GM18858 (cell line): Measurements from ENCODE around the gene POU6F1.
A peak's percentile ranks its signal among the peaks of the same experiment; 100 is the strongest.
"Not testable (repeated sequence)": the region's sequence is repeated elsewhere in the genome, so short reads cannot be mapped to it uniquely, and the experiment has no call there.

Experiments
- ATAC-seq: cut with Tn5 transposase; IDR thresholded peaks from one replicate; pipeline ENCODE4 v1.9.1; 2021; ENCODE audit not compliant: unreplicated experiment

The POU6F1 gene

GRCh38 chr12:51227962-51228361 is 10.1 kb upstream of the POU6F1 start:
- ATAC-seq: no peak

GRCh38 chr12:51227112-51227511 is 9.2 kb upstream of the POU6F1 start:
- not testable (repeated sequence) for ATAC-seq

GRCh38 chr12:51225771-51226170 is 7.9 kb upstream of the POU6F1 start:
- ATAC-seq: no peak

- ATAC-seq: no peak
These were observed 7.4 kb upstream of the POU6F1 start for GRCh38 chr12:51225234-51225633.

- ATAC-seq: no peak
These were observed 6.8 kb upstream of the POU6F1 start for GRCh38 chr12:51224625-51225024.

- no peak for ATAC-seq
These were observed 4.6 kb upstream of the POU6F1 start for GRCh38 chr12:51222461-51222860.

- not testable (repeated sequence) for ATAC-seq
These were observed 2.0 kb upstream of the POU6F1 start for GRCh38 chr12:51219857-51220256.

GRCh38 chr12:51219322-51219721 is 1.5 kb upstream of the POU6F1 start:
- no peak for ATAC-seq

GRCh38 chr12:51218607-51219161 is 822 bp upstream of the POU6F1 start:
- peak; percentile 11 for ATAC-seq

- ATAC-seq: no peak
These were observed 512 bp downstream of the POU6F1 start for GRCh38 chr12:51217133-51217967.

- ATAC-seq: no peak
These were observed 1.2 kb downstream of the POU6F1 start for GRCh38 chr12:51216642-51217041.

- ATAC-seq: no peak
These were observed 3.0 kb downstream of the POU6F1 start for GRCh38 chr12:51214895-51215294.

- ATAC-seq: no peak
These were observed 7.0 kb downstream of the POU6F1 start for GRCh38 chr12:51210690-51211395.

GRCh38 chr12:51209259-51209658 is 8.6 kb downstream of the POU6F1 start:
- ATAC-seq: no peak

GRCh38 chr12:51208016-51208660 is 9.7 kb downstream of the POU6F1 start:
- no peak for ATAC-seq

GRCh38 chr12:51205350-51205749 is 12.5 kb downstream of the POU6F1 start:
- no peak for ATAC-seq

GRCh38 chr12:51202718-51203117 is 15.1 kb downstream of the POU6F1 start:
- no peak for ATAC-seq

- no peak for ATAC-seq
These were observed 17.1 kb downstream of the POU6F1 start for GRCh38 chr12:51200806-51201205.

- ATAC-seq: no peak
These were observed 17.7 kb downstream of the POU6F1 start for GRCh38 chr12:51200156-51200555.

- no peak for ATAC-seq
These were observed 18.4 kb downstream of the POU6F1 start for GRCh38 chr12:51199366-51199945.
